ENCODE results near the gene NYAP2. TPM values are rescaled to one million over a fixed set of nuclear protein-coding genes. Genes with fewer than 3 reads are reported as not detected.

The NYAP2 gene
- total RNA-seq, 1 donor from 2014 or later: not detected

DNA sequence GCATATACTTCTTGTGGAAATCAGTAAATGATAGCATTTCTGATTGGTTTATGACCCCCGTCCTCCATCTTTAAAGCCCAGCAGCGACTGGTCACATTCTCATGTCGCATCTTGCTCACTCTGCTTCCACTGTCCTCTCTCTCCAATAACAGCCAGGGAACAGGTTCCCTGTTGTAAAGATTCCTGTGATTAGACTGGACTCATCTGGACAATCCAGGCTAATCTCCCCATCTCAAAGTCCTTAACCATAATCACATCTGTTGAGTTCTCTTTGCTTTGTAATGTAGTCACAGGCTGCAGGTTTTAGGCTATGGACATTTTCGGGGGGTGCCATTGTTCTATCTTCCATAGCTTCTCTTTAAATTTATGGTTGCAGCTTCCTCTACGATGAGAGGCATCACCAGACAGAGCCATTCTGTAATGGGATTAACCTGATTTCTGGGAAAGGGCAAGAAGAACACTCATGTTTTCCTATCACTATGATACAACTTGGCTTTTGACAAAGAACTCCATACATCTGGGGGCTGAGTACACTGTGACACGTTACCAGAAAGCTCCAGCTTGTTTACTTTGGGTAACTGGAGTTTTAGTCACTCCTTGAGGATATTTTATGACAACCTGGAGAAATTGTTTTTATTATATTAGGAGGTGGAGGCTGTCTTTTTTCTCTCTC, 159.0 kb downstream of the NYAP2 start:
- intact Hi-C loops (cut with micrococcal nuclease): loop anchor here (5.0 kb wide), 1 partner anchor 276 kb away; no protein-coding TSS in a partner anchor

- intact Hi-C loops (cut with micrococcal nuclease): loop anchor here (5.0 kb wide), 1 partner anchor 277 kb away; no protein-coding TSS in a partner anchor
Observed at GRCh38 chr2:225559072-225559415, 159.5 kb downstream of the NYAP2 start.

GRCh38 chr2:225566798-225567197, 167.3 kb downstream of the NYAP2 start:
- intact Hi-C loops (cut with micrococcal nuclease): no loop called here

DNA sequence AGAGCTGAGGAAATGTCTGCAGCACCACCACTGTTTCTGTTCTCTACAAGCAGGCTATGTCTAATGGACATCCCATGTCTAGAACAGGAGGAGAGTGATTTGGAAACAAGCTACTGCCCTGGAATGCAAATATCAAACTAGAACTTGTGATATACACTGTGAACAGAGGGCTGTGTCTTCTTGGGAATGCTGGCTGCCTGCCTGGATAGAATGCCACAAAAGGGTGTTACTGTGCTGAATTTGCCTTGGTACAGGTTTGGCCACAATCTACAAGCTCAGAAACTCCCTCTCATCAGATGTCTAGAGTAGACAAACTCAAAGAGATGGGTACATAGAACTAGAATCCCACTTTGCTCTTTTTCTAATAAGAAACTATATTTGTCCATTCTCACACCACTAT, 170.5 kb downstream of the NYAP2 start:
- intact Hi-C loops (cut with micrococcal nuclease): no loop called here

GRCh38 chr2:225573603-225574002, 174.1 kb downstream of the NYAP2 start:
- intact Hi-C loops (cut with micrococcal nuclease): no loop called here

- intact Hi-C loops (cut with micrococcal nuclease): no loop called here
Observed at GRCh38 chr2:225574582-225575138, 175.2 kb downstream of the NYAP2 start.

DNA sequence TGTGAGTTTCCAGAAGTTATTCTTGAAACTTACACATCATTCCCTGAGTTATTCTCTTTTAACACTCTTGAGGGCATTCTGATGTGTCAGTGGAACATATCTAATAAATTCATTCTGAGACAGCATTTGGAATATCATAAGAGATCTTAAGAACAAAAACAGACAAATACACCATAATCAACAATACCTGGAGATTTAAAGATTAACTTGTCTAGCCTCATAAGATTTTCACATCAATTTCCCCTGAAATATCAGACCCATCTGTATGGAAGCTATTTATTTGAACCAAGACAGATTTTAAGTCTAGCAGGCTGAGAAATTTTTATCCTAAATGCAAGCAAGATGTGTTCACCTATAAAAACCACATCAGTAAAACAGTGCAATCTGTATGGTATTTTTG, 181.6 kb downstream of the NYAP2 start:
- intact Hi-C loops (cut with micrococcal nuclease): no loop called here

GRCh38 chr2:225581906-225582305, 182.4 kb downstream of the NYAP2 start:
- intact Hi-C loops (cut with micrococcal nuclease): no loop called here

GRCh38 chr2:225582355-225583116, 183.0 kb downstream of the NYAP2 start:
- intact Hi-C loops (cut with micrococcal nuclease): no loop called here

- intact Hi-C loops (cut with micrococcal nuclease): no loop called here
Observed at GRCh38 chr2:225584796-225585195, 185.3 kb downstream of the NYAP2 start.

DNA sequence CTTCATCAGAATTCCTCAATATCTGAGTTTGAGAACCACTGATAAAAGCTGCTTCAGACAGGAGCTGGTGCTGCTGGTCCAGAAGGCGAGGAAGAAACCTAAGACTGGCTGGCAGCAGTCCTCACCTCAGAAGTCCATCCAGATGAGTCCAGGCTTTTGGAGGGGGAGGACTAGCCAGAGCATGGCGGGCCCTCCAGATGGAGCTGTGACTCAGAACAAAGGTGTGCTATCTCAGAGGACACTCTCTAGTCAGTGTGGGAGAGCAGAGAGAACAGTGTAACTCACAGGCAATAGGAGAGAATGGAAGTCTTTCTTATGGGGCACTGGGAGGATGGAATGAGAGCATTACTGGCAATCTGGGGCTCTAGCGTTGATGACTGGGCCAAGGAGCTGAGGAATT, 191.4 kb downstream of the NYAP2 start:
- intact Hi-C loops (cut with micrococcal nuclease): no loop called here

- intact Hi-C loops (cut with micrococcal nuclease): no loop called here
Observed at GRCh38 chr2:225597911-225598310, 198.4 kb downstream of the NYAP2 start.

DNA sequence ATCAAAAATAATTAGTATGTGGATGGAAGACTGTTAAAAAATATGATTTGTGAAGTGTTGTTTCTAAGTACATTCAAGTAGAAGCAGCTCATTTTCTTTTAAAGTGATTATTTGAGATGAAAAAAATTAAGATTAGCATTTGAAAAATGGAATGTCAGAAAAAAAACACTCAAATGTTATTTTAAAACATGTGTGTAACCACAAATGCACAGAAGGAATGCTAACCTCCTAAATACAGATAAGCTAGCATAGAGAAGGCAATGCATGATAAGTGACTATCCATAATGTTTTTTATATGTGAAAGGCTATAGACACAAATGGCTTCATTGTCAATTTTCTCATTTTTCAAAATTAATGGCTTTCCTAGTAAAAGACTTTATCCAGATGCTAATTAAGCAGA, 198.9 kb downstream of the NYAP2 start:
- intact Hi-C loops (cut with micrococcal nuclease): no loop called here

GRCh38 chr2:225598897-225599296, 199.4 kb downstream of the NYAP2 start:
- intact Hi-C loops (cut with micrococcal nuclease): no loop called here

- intact Hi-C loops (cut with micrococcal nuclease): no loop called here
Observed at GRCh38 chr2:225599856-225600255, 200.3 kb downstream of the NYAP2 start.

- intact Hi-C loops (cut with micrococcal nuclease): no loop called here
Observed at GRCh38 chr2:225600444-225600843, 200.9 kb downstream of the NYAP2 start.

DNA sequence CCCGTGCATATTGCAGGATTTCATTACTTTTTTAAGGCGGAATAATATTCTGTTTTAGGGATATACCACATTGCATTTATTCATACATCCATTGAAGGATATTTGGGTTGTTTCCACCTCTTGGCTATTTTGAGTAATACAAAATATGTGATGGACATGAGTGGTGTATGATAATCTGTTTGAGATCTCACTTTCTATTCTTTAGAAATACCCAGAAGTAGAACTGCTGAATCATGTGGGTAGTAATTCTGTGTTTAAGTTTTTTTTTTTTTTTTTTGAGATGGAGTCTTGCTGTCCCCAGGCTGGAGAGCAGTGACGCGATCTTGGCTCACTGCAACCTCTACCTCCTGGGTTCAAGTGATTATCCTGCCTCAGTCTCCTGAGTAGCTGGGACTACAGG, 201.4 kb downstream of the NYAP2 start:
- intact Hi-C loops (cut with micrococcal nuclease): no loop called here

GRCh38 chr2:225602205-225602604, 202.7 kb downstream of the NYAP2 start:
- intact Hi-C loops (cut with micrococcal nuclease): no loop called here

DNA sequence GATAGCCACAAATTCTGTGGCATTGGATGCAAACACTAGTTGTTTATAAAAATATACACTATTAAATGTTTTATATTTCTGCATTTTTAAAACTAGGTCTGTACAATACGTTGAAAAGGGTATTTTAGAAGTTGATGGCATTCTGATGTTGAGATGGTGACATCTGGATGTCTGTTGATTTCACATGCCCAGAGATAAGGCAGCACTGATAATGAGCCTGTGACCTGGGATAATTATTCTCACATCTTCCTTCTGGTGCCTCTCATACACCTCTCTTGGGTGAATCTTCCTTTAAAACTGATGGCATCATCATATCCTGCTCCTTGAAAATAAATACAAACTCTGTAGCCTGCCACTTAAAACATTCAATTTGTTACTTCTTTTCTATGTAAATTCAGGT, 208.6 kb downstream of the NYAP2 start:
- intact Hi-C loops (cut with micrococcal nuclease): no loop called here

DNA sequence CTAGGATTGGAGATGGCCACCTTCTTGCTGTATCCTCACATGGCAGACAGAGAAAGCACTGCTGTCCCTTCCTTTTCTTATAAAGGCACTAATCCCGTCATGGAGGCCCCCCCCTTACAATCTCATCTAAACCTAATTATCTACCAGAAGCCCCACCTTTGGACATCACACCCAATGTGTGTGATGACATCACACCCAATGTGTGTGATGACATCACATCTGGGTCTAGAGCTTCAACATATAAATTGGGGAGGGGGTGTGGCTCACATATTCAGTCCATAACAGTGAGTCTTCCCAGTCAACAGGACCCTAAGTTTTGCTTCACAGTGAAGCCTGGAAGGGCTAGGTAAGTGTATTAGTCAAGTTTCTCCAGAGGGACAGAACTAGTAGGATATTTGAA, 213.1 kb downstream of the NYAP2 start:
- intact Hi-C loops (cut with micrococcal nuclease): no loop called here

DNA sequence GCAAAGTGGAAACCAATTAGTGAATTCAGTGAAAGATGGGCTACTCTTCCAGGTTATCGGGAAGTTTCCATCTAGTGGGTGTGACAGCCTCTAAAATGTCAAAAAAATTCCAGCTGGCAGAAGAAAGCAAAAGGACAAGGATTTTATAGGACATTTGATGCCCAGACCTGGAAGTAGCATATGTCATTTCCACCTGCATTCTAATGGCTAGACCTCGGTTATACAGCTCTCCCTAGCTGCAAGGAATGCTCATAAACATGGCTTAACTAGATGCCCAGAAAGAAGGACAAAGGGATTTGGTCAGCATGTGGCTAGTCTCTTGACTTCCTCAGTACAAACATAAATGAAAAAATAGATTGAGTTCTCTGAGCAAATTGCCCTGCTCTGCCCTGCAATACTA, 215.4 kb downstream of the NYAP2 start:
- intact Hi-C loops (cut with micrococcal nuclease): no loop called here

- intact Hi-C loops (cut with micrococcal nuclease): no loop called here
Observed at GRCh38 chr2:225615514-225615913, 216.0 kb downstream of the NYAP2 start.

GRCh38 chr2:225616372-225616771, 216.9 kb downstream of the NYAP2 start:
- intact Hi-C loops (cut with micrococcal nuclease): no loop called here
